Measurements from ENCODE around the gene ARRDC5.
"Not testable (repeated sequence)": the region's sequence is repeated elsewhere in the genome, so short reads cannot be mapped to it uniquely, and the experiment has no call there.

The ARRDC5 gene

DNA sequence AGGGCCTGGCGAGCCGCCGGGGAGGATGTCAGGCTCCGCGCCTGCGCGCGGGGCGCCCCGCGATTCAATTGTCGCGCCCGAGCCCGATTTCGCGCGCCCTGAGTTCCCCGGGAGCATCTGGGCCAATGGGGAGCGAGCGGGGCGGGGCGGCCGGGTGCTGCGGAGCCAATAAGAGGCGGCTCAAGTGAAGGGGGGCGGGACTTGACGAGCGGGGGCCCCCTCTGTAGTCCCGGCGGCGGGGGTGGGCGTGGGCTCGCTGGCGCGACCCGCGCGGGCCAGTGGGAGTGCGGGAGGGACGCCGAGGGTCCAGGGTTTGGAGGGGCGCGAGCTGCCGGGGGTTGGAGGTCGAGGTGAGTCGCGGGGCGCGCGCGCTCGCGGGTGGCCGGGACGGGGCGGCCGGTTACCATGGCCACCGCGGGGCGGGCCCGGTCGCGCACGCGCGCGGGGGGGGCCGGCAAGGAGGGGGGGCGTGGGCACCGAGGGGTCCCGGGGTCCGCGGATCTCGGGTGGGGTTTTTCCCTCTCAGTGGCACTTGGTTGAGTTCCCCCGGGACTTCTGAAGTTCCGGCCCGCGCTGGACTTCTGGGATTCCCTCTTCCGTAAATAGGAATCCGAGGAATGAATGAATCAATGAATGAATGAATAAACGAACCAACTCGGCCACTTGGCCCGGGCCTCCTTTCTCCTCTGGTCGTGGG, 7.3 kb upstream of the ARRDC5 start:
- DNase-seq, result peak; percentile 91 to 95

DNA sequence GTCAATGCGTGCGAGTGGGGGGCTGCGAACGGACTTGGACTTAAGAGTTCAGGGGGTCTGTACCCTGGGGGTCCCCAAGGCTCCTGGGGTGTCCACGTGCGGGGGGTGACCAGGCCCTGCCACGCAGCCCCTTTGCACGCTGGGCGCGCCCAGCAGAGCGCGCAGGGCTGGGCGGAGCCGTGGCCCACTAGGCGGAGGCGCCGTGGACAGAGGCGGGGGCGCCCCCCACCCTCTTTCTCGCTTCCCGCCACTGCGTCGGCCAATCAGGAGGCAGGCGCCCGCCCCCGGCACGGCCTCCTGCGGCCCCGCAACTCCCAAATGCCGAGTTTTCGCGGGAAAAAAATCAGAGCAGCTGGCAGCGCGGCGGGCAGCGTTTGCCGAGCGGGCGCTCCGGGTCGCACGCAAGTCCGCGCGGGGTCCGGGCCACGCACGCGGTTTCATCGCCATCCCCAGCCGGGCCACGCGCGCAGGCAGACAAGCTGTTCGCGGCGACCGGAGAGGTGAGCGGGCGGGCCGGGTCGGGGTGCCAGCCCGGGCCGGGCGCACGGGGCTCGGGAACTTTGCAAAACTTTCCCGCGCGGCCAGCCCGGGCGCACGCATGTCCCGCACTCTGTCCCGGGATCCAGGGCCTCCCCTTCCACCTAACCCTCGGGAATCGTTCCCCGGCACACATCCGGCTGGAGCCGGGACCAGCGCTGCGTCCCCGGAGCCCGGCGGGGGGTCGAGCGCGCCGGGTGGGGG, 6.6 kb upstream of the ARRDC5 start, which contains the start of gene UHRF1:
Gene UHRF1 (plus strand): TSS at position 346 of the 741 bp plus-strand sequence. CDS start 1,385 bp downstream, outside the sequence.
- DNase-seq, result peak in 1 of 2 experiments; percentile 67

DNA sequence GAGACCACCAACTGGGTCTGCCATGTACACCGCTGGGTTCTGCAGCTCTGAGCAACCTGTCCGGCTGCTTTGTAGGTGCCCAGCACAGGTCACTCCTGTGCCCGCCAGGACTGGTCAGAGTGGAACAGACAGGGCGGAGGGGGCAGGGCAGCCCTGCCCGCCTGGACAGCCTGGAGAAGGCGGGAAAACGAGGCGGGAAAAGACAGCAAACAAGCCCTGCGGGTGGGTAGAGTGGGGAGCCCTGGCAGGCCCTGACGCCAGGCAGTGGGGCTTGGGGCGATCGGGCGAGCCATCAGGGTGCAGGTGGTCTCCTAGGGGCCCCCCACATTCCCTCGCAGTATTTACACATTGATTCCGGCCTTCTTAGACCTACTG, 6.1 kb upstream of the ARRDC5 start:
- no peak for DNase-seq

DNA sequence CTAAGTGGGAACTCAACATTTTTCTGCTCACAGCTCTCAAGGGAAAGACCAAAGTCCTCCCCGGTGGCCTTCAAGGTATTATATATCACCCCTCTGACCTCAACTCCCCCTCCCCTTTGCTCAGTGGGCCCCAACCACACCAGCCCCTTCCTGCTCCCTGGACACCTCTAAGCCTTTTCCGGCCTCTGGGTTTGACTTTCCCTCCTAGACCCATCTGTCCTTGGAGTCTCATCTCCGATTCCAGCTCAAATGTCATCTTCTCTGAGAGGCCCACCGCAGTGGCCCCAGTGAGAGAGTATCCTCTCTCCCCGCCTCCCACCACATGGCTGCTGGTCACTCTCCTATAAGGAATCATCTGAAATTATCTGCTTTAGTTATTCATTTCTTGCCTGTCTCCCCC, 5.7 kb upstream of the ARRDC5 start:
- no peak for DNase-seq

DNA sequence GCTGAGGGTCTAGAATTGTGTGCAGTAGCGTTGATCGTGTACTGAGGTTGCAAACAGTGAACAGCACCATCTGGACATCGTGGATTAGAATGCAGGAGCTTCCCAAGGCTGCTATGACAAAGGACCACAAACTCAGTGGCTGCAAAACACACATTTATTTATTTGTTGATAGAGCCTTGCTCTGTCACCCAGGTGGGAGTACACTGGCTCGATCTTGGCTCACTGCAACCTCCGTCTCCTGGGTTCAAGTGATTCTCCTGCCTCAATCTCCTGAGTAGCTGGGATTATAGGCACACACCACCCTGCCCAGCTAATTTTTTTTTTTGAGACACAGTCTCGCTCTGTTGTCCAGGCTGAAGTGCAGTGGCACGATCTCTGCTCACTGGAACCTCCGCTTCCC, 4.3 kb upstream of the ARRDC5 start:
- DNase-seq, result no peak

DNA sequence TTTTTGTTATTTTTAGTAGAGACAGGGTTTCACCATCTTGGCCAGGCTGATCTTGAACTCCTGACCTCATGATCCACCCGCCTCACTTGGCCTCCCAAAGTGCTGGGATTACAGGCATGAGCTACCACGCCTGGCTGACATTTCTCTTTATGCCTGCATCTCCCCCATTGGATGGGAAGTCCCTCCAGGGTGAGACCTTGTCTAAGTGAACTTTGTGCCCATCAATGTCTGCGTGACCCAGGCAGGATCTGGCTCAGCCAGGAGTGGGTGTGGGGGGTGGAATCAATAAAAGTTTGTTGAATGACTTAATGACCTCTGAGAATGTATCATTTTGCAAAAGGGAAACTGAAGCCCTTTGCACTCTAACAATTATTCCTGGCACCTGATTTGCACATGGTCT, 1.8 kb upstream of the ARRDC5 start:
- no peak for DNase-seq

DNA sequence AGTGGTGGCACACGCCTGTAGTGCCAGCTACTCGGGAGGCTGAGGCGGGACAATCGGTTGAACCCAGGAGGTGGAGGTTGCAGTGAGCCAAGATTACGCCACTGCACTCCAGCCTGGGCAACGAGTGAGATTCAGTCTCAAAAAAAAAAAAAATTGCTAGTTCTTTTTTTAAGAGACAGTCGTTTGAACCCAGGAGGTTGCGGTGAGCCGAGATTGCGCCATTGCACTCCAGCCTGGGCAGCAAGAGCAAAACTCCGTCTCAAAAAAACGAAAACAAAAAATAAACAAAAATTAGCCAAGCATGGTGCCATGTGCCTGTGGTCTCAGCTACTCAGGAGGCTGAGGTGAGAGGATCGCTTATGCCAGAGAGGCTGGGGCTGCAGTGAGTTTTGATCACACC, 1.8 kb downstream of the ARRDC5 start:
- DNase-seq, result not testable (repeated sequence)

DNA sequence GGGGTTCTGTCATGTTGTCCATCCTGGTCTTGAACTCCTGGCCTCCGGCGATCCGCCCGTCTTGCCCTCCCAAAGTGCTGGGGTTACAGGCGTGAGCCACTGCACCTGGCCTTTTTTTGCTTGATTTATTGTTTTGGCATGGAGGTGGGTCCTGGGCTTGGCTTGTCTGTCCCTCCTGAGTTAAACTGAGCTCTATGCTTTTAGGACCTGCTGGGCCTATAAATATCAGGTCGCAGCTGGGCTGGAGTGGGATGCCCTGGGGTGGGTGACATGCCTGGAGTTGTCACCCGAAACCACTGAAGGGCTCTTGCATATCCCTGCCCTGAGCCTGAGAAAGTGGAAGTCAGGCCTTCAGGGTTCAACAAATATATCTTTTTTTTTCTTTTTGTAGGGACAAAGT, 5.5 kb downstream of the ARRDC5 start:
- no peak for DNase-seq

DNA sequence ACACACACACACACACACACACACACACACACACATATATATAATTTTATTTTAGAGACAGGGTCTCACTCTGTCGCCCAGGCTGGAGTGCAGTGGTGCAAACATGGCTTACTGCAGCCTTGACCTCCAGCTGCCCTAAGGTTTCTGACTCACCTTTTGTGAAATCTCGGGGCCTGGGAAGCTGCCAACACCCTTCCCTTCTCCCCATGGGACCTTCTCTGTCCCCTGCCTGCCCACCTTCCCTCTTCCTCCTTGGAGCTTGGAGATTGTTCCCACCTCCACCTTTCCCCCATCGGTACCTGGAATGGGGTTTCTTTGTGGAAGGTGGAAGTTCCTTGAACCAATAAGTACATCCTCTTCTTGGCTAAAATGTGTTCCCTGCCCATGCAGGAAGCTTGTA, 6.3 kb downstream of the ARRDC5 start:
- no peak for DNase-seq

DNA sequence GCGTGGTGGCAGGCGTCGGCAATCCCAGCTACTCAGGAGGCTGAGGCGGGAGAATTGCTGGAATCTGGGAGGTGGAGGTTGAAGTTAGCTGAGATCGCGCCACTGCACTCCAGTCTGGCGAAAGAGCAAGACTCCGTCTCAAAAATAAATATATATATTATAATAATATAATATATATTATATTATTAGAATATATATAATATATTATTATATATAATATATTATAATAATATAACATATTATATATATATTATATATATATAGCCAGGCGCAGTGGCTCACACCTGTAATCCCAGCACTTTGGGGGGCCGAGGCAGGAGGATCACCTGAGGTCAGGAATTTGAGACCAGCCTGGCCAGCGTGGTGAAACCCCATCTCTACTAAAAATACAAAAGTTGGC, 9.7 kb downstream of the ARRDC5 start:
- DNase-seq, result not testable (repeated sequence)

DNA sequence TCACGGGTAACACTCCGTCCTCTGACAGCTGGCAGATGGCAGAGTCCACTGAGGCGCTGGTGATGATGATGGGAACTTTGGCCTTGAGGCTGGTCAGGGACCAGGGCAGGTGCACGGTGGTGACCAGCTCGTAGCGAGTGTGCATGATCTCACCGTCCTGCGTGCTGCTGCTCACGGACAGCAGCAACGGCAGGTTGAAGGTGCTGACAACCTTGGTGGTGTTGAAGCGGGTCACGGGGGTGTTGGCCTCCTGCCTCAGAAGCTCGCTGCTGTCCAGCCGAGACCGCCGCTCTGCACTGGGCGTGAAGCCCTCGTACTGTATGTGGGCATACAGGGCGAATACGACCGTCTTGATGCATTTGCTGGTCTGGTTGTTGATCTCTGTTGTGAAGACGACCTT, 11.6 kb downstream of the ARRDC5 start:
- no peak for DNase-seq

DNA sequence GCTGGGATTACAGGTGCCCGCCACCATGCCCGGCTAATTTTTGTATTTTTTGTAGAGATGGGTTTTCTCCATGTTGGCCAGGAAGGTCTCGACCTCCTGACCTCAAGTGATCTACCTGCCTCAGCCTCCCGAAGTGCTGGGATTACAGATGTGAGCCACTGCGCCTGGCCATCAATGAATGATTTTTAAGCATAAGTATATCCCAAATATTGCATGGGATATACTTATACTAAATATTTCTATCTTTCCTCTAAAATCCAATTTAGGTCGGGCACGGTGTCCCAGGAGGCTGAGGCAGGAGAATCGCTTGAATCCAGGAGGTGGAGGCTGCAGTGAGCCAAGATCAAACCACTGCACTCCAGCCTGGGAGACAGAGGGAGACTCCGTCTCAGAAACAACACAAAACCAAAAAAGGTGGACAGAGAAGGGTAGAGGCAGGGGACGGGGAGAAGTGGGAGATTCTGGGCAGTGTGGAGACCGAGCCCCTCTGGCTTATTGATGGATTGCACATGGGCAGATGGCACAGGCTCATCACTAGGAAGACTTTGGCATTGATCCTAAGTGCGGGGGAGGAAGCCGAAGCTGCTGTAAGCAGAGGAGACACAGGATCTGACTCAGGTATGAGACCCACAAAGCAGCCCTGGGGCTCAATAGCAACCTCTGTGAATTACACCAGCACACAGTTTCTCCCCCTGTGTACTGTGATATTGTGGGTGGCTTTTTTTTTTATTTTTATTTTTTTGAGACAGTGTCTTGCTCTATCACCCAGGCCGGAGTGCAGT, 13.5 kb downstream of the ARRDC5 start:
- DNase-seq, result no peak

DNA sequence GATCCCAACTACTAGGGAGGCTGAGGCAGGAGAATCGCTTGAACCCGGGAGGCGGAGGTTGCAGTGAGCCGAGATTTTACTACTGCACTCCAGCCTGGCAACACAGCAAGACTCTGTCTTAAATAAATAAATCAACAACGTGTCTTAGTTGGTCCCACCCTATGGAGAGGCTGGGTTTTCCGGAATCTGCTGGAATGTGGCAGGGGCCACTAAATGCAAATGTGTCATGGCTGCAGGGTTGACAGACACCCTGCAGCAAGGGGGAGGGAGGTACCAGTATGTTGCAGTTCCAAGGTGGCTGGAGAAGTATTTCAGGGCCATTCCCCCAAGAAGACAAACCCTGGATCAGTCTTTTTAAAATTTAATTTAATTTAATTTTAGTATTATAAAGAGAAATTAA, 14.9 kb downstream of the ARRDC5 start:
- not testable (repeated sequence) for DNase-seq

DNA sequence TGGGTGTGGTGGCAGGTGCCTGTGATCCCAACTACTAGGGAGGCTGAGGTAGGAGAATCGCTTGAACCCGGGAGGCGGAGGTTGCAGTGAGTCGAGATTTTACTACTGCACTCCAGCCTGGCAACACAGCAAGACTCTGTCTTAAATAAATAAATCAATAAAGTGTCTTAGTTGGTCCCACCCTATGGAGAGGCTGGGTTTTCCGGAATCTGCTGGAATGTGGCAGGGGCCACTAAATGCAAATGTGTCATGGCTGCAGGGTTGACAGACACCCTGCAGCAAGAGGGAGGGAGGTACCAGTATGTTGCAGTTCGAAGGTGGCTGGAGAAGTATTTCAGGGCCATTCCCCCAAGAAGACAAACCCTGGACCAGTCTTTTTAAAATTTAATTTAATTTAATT, 17.7 kb downstream of the ARRDC5 start:
- not testable (repeated sequence) for DNase-seq

DNA sequence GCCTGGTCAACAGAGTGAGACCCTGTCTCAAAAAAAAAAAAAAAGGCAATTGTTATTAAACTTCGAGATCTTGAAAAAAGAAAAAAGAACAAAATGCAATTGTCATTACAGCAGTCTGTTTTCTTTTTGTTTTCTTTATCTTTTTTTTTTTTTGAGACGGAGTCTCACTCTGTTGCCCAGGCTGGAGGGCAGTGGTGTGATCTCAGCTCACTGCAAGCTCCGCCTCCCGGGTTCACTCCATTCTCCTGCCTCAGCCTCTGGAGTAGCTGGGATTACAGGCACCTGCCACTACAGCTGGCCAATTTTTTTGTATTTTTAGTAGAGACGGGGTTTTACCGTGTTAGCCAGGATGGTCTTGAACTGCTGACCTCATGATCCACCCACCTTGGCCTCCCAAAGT, 19.8 kb downstream of the ARRDC5 start:
- DNase-seq, result not testable (repeated sequence)

DNA sequence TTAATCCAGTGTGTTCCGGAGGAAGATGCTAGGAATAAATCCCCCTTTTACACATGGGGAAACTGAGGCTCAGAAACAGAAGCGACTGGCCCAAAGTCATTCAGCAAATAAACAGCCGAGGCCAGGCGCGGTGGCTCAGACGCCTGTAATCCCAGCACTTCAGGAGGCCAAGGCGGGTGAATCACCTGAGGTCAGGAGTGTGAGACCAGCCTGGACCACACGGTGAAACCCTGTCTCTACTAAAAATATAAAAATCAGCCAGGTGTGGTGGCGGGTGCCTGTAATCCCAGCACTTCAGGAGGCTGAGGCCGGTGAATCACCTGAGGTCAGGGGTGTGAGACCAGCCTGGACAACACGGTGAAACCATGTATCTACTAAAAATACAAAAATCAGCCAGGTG, 23.7 kb downstream of the ARRDC5 start:
- DNase-seq, result no peak

DNA sequence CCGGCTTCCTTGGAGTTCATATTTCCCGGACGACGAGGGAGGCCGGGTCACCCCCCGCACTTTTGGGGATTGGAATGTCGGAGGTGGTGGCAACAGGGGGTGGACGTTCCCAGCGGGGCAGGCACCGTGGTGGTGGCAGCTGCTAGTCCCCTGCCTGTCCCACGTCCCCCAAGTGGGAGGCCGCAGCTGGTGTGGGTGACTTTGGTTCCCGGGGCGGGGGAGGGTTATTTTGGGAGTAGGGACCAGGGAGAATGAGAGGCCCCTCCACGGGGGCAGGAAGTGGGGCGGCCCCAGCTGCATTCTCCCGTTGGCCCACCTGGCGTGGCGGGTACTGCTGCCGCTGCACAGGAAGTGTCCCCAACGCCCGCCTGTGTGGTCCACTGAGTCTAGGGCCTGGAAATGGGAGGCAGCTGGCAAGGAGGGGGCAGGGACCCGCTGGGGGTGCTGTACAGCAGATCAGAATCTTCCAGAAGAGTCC, 24.2 kb downstream of the ARRDC5 start:
- DNase-seq, result no peak

DNA sequence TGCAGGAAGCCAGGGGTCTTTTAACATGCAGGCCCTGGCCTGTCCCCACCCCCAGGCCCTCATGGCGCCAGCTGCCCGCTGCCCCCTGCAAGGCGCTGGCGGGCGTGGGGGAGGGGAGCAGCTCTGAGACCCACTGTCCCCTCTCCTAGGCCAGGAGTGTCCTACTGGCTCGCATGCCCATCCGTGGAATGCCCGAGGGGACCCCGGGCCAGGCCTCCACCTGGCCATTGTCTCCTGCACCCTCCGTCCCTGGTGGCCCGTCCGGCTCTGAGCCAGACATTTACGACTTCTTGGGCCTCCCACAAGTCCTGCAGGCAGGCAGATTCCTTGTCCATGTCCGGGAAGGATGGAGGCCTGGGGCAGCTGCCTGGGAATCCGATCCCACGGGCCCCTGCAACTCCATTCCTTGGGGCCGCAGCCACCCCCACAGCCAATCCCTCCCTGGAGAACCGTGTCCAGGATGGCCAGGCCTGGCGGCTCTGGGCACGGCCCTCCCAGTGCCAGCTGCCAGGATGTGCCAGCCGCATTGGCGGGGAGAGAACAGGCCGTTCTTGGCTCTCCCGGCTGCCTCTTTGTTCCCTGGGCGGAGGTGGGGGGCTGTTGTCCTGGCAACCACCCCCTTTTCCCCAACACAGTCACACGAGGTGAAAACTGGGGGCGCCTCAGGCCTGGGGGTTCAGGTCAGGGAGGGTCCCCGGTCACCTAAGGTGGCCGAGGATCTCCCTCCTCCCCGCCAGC, 24.8 kb downstream of the ARRDC5 start:
- no peak for DNase-seq

DNA sequence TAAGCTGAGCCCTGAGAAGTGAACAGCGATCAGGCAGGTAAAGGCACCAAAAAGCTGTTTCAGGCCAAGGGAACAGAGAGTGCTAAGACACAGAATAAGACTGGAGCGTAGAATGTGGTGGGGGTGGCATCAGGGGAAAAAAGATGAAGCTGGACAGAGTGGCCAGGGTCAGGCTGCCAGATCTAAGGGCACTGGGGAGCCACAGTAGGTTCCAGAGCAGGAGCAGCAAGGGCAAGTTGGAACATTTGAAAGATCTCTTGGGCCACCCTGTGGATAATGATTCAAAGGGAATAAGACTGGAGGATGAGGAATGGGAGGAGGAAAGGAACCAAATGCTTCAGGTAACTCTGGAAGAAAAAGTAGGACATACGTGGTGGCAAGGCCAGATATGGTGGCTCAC, 28.8 kb downstream of the ARRDC5 start:
- no peak for DNase-seq

DNA sequence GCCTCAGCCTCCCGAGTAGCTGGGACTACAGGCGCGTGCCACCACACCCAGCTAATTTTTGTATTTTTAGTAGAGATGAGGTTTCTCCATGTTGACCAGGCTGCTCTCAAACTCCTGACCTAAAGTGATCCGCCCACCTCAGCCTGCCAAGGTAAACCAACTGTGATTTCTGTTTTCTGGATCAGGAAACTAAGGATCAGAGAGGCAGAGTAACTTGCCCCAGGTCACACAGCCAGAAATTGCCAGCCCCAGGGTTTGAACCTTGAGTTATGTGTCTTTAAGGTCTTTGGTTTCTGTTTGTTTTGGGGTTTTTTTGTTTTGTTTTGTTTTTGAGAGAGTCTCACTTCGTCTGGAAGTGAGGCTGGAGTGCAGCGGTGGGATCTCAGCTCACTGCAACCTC, 31.0 kb downstream of the ARRDC5 start:
- no peak for DNase-seq

DNA sequence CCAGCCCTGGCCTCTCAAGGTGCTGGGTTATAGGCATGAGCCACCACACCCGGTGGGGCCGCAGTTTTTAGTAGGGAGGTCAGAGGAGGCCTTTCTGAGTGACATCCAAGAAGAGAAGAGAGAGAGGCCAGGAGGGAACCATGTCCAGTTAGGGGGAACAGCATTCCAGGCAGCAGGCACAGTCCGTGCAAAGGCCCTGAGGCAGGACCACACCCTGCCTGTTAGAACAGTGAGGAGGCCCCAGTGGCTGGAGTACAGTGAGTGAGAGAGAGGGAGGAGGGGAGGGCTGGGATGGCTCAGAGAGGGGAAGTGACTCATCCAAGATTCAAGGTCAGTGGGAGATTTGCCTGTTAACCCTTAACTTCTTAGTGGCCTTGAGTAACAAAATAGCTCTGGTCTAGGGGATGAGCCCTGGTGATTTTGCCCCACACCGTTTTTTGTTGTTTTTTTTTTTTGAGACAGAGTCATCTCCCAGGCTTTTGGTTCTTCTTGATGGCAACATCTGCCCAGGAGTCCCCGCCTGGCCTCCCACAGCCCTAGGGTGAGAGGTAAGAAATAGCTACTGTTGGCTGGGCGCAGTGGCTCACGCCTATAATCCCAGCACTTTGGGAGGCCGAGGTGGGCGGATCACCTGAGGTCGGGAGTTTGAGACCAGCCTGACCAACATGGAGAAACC, 32.5 kb downstream of the ARRDC5 start:
- DNase-seq, result peak in 1 of 2 experiments; percentile 16

DNA sequence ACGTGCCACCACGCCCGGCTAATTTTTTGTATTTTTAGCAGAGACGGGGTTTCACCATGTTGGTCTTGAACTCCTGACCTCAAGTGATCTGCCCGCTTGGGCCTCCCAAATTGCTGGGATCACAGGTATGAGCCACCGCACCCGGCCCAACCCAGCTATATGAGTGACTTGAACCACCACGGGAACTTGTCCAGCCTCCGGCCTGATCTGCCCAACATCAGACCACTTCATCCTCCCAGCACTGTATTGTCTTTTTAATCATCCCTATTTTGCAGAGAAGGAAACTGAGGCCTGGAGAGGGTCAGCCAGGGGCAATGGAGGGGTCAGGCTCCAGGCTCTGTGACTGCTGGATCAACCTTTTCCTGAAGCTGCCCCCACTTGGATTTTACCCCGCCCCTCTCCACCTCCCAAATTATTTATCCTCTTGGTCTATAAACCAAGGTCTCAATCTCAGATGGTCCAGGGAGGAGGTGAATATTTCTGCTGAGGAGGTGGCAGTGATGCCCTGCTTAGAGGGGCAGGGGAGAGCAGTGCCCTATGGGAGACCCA, 34.3 kb downstream of the ARRDC5 start:
- no peak for DNase-seq

All from stimulated activated CD4-positive, alpha-beta T cell treated with anti-CD3 and anti-CD28 coated beads, Interleukin-4, amount 100 ng/mL, for 4 hours (primary cell).